MM.1S (cell line): ENCODE results near the gene LHX4.

ENCODE experiments used
- DNase-seq: peaks from one replicate; pipeline ENCODE4 v3.0.0-alpha.2; 2015
- H2AFZ ChIP-seq: fragments of 300-600 bp; sonication (generic); 2 replicates; pipeline ENCODE4 v1.6.0; 2016; ENCODE audit warnings: antibody characterized with exemption, low read length
- H3F3A ChIP-seq: fragments of 300-600 bp; sonication (generic); 2 replicates; pipeline ENCODE4 v1.6.1; 2016; ENCODE audit warnings: mild to moderate bottlenecking, antibody characterized with exemption, low read length, moderate library complexity, mixed read lengths; ENCODE audit not compliant: insufficient read depth
- H3K27ac ChIP-seq: fragments of 300-600 bp; sonication (generic); 2 replicates; pipeline ENCODE4 v1.5.1; 2016; ENCODE audit warnings: mild to moderate bottlenecking, low read length
- H3K27me3 ChIP-seq: fragments of 300-600 bp; sonication (generic); replicated peaks from 2 replicates; pipeline ENCODE4 v1.6.0; 2016; ENCODE audit warnings: low read length; ENCODE audit not compliant: insufficient read depth
- H3K36me3 ChIP-seq: fragments of 300-600 bp; sonication (generic); replicated peaks from 2 replicates; pipeline ENCODE4 v1.6.1; 2016; ENCODE audit warnings: mild to moderate bottlenecking, low read length, mixed read lengths; ENCODE audit not compliant: insufficient read depth
- H3K4me1 ChIP-seq: fragments of 300-600 bp; sonication (generic); 2 replicates; pipeline ENCODE4 v1.6.1; 2016; ENCODE audit warnings: low read length, mixed read lengths
- H3K4me2 ChIP-seq: fragments of 300-600 bp; sonication (generic); 2 replicates; pipeline ENCODE4 v1.6.0; 2016; ENCODE audit warnings: low read depth, low read length
- H3K4me3 ChIP-seq: fragments of 300-600 bp; sonication (generic); 2 replicates; pipeline ENCODE4 v1.5.1; 2016; ENCODE audit warnings: low read length, mixed read lengths
- H3K79me2 ChIP-seq: fragments of 300-600 bp; sonication (generic); 2 replicates; pipeline ENCODE4 v1.6.1; 2016; ENCODE audit warnings: mixed run types, low read length, mixed read lengths
- H3K9ac ChIP-seq: fragments of 300-600 bp; sonication (generic); 2 replicates; pipeline ENCODE4 v1.6.1; 2016; ENCODE audit warnings: low read length, mixed read lengths
- H3K9me2 ChIP-seq: fragments of 300-600 bp; sonication (generic); replicated peaks from 2 replicates; pipeline ENCODE4 v1.6.1; 2016; ENCODE audit warnings: mild to moderate bottlenecking, low read length, mixed read lengths; ENCODE audit not compliant: insufficient read depth
- H3K9me3 ChIP-seq: fragments of 300-600 bp; sonication (generic); replicated peaks from 2 replicates; pipeline ENCODE4 v1.6.1; 2016; ENCODE audit warnings: mild to moderate bottlenecking, low read length, mixed read lengths; ENCODE audit not compliant: insufficient read depth
- H4K20me1 ChIP-seq: fragments of 300-600 bp; sonication (generic); 2 replicates; pipeline ENCODE4 v1.6.1; 2016; ENCODE audit warnings: mild to moderate bottlenecking, low read length, moderate library complexity, mixed read lengths; ENCODE audit not compliant: insufficient read depth
- EZH2 ChIP-seq: fragments of 300-600 bp; sonication (generic); optimal IDR thresholded peaks from 2 replicates; pipeline ENCODE3; 2017; ENCODE audit warnings: low read depth, mild to moderate bottlenecking, antibody characterized with exemption, low read length, mixed read lengths
- EZH2phosphoT487 ChIP-seq: fragments of 300-600 bp; sonication (generic); IDR thresholded peaks from 2 replicates; pipeline ENCODE4 v1.6.1; 2018; ENCODE audit warnings: antibody characterized with exemption, low read length
- TF ChIP-seq, protein P1 (sequence below): fragments of 300-600 bp; sonication (generic); IDR thresholded peaks from 2 replicates; pipeline ENCODE4 v1.5.1; 2016; ENCODE audit warnings: antibody characterized with exemption, low read length, mixed read lengths

LHX4 gene

DNA sequence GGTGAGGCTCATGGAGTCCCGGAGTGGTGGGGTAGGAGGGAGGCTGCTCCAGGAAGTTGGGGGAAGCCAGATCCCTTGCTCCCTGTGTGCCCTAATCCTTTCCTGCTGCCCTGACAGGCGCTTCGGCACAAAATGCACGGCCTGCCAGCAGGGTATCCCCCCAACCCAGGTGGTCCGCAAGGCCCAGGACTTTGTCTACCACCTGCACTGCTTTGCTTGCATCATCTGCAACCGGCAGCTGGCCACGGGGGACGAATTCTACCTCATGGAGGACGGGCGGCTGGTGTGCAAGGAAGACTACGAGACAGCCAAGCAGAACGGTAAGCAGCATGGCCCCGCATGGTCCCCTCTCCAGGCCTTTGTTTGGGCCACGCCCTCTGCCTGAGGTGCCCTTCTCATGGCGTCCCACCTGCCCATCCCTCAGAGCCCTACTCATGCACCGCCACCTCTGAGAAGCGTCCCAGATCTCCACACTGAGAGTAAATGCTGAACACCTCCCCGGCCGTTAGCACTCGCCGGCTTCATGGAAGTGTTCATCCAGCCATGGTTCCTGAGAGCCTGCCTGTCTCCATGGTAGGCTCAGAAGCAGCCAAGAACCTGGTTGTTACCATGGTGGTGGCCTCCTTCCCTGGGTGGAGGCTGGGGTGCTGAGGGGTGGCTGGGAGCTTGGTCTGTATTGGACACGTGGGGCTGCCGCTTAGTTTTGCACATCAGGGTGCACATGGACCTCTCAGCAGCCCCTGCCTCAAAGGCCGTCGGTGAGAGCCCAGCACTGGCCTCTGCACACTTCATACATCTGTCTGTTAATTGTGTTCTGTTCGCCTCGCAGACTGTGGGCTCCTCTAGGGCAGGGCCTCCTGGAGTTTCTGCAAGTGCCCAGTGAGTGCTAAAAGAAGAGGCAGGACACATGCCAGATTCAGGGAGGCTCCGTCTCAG lies 36.5 kb downstream of the LHX4 start:
- Histone ChIP-seq H3K4me2 (no peak overlapping the region), H3K27ac (no peak overlapping the region), H3K9me3 (no peaks in the 10 kb centered on the region), H2AFZ (no peak overlapping the region), H3K4me3 (no peak overlapping the region), H3K9me2 (no peaks in the 10 kb centered on the region), H3K79me2 (no peaks in the 10 kb centered on the region), H3K27me3 (no peaks in the 10 kb centered on the region), H4K20me1 (no peaks in the 10 kb centered on the region), H3K4me1 (no peaks in the 10 kb centered on the region), H3K9ac (no peak overlapping the region), H3K36me3 (no peaks in the 10 kb centered on the region), H3F3A (no peaks in the 10 kb centered on the region)
- no peak for DNase-seq
- no peak for TF ChIP-seq EZH2
- TF ChIP-seq EZH2phosphoT487: no peak
- TF ChIP-seq, protein P1, sequence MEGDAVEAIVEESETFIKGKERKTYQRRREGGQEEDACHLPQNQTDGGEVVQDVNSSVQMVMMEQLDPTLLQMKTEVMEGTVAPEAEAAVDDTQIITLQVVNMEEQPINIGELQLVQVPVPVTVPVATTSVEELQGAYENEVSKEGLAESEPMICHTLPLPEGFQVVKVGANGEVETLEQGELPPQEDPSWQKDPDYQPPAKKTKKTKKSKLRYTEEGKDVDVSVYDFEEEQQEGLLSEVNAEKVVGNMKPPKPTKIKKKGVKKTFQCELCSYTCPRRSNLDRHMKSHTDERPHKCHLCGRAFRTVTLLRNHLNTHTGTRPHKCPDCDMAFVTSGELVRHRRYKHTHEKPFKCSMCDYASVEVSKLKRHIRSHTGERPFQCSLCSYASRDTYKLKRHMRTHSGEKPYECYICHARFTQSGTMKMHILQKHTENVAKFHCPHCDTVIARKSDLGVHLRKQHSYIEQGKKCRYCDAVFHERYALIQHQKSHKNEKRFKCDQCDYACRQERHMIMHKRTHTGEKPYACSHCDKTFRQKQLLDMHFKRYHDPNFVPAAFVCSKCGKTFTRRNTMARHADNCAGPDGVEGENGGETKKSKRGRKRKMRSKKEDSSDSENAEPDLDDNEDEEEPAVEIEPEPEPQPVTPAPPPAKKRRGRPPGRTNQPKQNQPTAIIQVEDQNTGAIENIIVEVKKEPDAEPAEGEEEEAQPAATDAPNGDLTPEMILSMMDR: no peak

DNA sequence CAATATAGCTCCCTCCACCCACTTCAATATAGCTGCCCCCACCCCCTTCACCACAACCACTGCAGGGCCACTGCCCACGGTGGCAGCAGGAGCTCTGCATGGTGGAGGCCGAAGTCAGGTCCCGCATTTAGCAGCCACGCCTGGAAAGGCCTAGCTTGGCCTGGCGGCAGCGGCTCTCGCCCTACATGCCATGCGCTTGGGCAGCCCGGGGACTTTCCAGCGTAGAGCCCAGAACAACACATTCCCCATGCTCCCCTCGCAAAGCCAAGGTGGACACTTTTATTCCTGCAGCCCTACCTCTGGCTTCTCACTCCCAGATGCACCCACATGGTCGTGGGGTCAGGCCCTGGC lies 37.1 kb downstream of the LHX4 start:
- no peaks in the 10 kb centered on the region for H4K20me1 ChIP-seq
- no peaks in the 10 kb centered on the region for H3K27me3 ChIP-seq
- no peaks in the 10 kb centered on the region for H3K79me2 ChIP-seq
- TF ChIP-seq EZH2phosphoT487 (no peak), EZH2 (no peak)
- TF ChIP-seq, protein P1: no peak
- no peak overlapping the region for H3K4me3 ChIP-seq
- no peak for DNase-seq
- H3K9me2 ChIP-seq: no peaks in the 10 kb centered on the region
- no peaks in the 10 kb centered on the region for H3F3A ChIP-seq
- H3K27ac ChIP-seq: no peak overlapping the region
- H3K36me3 ChIP-seq: no peaks in the 10 kb centered on the region
- no peaks in the 10 kb centered on the region for H3K4me1 ChIP-seq
- no peak overlapping the region for H3K4me2 ChIP-seq
- H3K9me3 ChIP-seq: no peaks in the 10 kb centered on the region
- H3K9ac ChIP-seq: no peak overlapping the region
- no peak overlapping the region for H2AFZ ChIP-seq

DNA sequence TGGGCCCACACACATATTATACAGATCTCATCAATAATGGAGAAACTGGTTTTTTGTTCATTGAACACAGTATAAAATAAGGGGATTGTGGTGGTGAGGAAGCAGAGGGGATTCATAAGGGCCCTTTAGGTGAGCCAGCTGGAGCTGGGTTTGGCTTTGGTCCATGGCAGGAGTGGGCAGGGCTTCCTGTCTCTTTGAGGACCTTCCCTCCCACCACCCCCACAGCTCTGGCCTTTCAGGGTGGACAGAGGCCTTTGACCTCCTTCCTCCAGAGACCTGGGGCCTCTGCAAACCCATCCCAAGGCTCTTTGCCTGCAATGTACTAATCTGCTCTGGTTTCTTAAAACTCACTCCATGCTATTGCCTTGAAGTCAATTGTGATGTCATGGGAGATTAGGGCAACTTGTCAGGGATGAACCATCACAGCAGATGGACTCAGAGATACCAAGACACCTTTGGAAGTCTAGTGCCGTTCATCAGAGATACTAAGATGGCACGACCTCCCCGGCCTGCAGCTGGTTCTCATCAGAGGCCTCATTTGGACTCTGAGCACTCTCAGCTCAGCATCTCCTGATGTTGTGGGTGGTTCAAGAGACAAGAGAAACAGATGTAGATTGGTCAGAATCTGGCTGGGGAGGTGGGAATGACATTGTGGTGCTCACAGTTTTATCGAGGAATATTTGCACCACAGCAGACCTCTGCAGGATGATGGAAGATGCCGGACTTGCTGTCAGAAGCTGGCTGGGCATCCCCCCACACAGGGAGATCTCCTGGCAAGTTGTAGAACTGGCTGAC lies 37.9 kb downstream of the LHX4 start:
- H3K79me2 ChIP-seq: no peaks in the 10 kb centered on the region
- H3K36me3 ChIP-seq: no peaks in the 10 kb centered on the region
- no peak overlapping the region for H3K9ac ChIP-seq
- H3K4me1 ChIP-seq: no peaks in the 10 kb centered on the region
- H3F3A ChIP-seq: no peaks in the 10 kb centered on the region
- H3K9me3 ChIP-seq: no peaks in the 10 kb centered on the region
- H2AFZ ChIP-seq: no peak overlapping the region
- no peak for DNase-seq
- H4K20me1 ChIP-seq: no peaks in the 10 kb centered on the region
- no peak overlapping the region for H3K4me3 ChIP-seq
- H3K27me3 ChIP-seq: no peaks in the 10 kb centered on the region
- no peak overlapping the region for H3K4me2 ChIP-seq
- H3K27ac ChIP-seq: no peak overlapping the region
- H3K9me2 ChIP-seq: no peaks in the 10 kb centered on the region
- TF ChIP-seq EZH2 (no peak), EZH2phosphoT487 (no peak)
- TF ChIP-seq, protein P1: no peak
